Colon (tissue), 2 donors: Measurements from ENCODE around the gene INHBA.

Experiments used
- FAIRE-seq: peaks from 2 replicates; lab custom pipeline; 2012; peaks lifted over from hg19 to GRCh38; lab: Jason Lieb, UNC
- donor health status: control.
- donor health status: control.

INHBA gene

DNA sequence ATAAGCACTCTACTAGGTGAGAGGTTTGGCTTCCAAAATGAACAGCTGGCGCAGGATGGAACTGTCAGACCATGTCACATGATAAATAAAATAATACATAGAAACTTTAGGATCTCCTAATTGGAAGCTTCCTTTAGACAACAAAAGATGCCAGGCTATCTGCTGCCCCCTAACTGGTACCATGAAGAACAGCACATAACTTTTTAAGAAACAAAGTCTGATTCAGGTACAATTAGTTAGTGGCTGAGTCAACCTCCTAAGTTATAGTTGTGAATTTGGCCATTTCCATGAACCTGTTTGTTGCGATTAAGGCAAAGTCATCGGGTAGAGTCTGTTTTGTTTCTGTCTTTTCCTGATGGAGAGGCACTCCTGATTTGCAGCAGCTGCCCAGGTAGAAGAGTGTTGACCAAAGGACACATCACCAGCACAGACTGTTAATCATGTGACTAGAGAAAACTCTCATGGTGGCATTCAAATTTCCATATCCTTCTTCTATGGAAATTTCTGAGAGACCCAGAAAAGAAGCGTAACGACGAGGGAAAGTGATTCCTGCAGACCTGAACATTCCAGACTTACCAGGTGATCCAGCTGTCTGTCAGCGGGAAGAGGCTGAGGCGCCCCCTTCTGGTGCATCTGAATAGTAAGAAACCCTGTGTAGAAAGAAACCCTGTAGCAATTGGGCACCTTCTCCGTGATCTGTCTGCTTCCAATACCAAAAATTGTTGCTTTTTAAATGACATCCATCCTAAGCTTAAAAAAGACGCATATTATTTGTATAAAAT, 8.6 kb upstream of the INHBA start:
- FAIRE-seq: no peak

DNA sequence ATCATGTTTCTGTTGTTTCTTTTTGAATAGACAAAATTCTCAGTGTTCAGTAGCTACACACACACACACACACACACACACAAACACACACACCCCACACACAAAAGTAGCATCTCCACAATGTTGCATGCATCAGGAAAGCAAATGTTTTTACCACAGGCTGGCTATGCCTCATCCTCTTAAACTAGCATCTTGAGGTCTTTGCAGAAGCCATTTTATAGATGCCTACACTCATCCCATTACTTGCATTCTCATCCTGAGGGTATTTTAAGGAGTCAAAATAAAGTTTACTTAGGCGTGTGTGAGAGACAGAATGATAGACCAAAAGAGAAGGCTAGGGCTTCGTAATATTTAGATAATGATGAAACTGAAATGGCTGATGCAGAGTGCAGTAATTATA, 7.9 kb upstream of the INHBA start:
- no peak for FAIRE-seq

DNA sequence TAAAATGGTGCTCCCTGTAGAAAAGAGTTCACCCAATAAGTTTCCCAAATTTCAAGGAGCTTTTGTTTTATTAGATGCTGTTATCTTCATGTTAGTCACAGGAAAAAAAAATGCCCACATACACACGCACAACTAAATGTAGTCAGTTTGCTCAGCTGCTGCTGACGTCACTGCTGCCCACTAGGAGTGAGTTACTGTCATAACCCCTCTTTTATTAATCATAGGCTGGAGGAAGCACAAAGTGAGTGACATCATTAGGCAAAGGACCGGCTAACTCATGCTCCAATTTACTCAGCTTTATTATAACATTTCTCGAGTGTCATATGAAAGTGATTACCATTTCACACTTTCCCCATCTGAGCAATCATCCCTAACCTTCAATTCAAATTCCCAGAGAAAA, 6.7 kb upstream of the INHBA start:
- no peak for FAIRE-seq

- FAIRE-seq: no peak
Measured at GRCh38 chr7:41708581-41709358, 5.9 kb upstream of the INHBA start.

DNA sequence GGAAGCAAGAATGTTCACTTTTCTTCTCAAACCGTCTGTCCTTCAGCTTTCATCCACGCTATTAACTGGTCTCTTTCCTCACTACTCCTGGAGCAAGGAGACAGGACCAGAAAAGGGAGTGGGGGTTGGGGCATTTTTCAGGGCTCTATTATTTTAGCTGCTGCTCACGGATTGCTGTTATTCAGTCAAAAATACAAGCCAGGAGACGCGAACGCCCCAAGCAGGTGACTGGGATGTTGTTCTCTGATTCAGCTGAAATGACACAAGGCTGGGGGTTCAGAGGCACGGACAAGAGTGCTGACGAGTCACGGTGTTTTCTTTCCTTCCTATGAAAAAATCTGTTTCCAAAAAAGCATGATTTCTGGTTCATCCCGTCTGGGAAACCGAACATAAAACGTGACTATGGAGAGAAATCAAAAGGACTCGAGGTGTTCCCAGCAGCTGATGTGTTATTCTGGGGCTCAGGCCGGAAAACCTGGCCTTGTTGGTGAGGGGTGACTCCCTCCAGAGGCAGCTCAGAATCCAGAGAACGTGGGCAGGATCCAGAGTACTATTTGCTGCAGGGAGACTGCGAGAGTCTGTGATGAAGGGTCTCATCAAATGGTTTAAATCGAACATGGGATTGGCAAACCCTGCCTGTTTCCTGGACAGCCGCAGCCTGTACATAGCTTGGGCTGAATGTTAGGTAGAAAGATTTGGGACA, 3.5 kb upstream of the INHBA start:
- no peak for FAIRE-seq

DNA sequence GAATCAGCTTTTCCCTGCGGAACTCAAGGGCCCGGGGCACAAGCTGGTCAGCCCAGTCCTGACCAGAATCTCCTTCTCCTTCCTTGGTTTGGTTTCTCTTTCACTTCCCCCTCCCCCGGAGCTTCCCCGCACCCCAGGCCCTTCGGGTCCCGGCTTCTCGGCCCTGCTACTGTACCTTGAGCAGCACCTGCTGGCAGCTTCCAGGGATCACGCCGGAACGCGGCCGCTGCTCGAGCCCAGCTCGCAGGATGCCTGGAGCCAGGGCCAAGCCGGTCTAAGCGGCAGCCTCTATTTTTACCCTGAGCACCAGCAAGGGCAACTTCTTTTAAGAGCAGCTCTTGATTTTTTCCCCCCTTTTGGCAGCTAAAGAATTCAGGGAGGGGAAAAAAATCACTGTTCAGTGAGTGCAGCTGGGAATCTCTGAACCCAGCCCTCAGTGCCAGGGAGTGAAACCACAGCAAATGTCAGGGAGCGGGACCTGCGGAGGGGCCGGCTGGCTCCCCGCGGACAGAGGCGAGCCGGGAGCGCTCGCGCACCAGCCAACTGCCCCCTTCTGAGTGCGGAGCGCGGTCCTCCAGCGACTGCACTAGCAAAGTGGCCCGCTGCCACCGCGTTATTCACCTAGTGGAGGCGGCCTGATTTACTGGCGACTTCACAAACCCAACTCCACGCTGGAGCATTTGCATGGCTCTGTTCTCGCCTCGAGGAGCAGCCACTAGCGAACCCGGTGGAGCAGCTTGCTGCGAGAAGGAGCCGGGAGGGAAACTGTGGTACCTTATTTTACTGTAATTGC, 2.4 kb upstream of the INHBA start:
- no peak for FAIRE-seq

GRCh38 chr7:41701068-41701941, 1.6 kb downstream of the INHBA start:
- FAIRE-seq: no peak

DNA sequence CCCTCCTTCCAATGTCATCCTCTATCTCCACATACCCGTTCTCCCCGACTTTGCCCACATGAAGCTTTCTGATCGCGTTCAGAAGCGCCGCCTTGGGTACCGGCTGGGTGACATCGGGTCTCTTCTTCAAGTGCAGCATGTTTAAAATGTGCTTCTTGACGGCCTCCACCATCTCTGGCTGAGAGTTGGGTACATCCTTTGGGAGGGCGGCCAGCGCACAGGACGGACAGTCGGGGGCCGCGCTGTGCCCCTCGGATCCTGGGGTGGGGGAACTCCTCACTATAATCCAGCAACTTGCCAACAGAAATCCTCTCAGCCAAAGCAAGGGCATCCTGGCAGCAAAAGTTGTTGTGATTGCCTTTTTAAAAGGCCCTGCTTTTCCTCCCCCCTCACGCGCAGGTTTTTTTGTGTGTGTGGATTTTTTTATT, 2.8 kb downstream of the INHBA start:
- FAIRE-seq: no peak

DNA sequence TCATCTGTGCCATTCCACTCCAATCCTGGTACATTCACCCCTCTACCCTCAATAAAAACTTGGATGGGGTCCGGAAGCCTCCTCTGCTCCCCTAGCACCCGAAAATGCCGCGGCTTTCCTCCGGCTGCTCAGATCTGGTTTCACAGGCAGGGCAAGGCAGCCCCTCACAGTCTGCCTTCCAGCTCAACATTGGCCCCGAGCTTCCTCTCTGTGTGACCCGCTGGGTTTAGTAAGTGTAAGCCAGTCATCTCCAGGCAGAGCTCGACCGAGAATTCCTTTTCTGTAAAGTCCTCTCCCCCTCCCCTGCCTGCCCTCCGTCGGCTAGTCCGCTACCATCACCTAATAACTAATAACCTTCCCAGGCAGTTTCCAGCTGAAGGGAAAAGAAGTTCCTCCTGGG, 3.4 kb downstream of the INHBA start:
- no peak for FAIRE-seq

GRCh38 chr7:41698726-41699125, 4.2 kb downstream of the INHBA start:
- FAIRE-seq: no peak

DNA sequence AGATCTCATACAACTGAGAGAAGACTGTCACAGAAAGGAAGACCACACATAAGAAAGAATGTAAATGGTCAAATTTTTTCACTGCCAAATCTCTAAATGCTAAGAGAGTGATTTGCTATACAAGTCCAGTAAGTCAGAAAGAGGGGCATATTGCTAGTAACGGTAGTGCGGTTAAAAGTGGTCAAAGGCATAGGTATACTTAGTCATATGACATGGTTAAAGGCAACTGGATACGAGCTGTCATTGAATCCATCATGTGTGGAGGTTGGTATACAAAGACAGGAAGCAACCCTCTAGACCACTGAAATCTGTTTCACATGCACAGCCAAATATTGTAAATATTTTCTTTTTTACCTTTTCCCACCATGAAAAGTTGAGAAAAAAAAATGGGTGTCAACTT, 4.8 kb downstream of the INHBA start:
- no peak for FAIRE-seq

DNA sequence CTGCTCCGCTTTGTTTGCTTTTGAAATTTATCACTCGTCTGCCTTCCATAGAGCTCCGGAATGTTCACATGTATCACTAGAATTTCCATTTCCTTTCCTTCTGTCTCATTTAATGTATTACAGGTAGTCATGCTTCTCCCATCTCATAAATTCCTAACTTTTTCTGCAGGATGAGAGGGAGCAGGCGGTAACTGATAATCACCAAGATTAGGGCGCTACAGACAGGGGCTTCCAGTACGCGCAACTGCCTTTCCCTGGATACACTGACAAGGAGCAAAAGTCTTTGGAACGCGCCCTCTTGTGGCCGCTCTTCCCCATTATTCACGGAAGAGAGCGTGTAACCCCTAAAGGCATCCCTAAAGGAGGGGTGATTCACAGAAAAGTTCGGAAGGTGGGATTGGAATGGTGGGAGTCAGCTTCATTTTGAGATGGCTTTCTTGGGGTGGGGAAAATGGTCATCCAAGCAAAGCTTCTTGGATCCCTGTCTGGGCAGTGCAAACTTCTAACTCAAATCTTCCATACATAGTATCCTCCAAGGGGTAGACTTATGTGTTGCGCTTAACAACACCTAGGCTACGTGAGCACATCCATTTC, 6.5 kb downstream of the INHBA start:
- no peak for FAIRE-seq

- no peak for FAIRE-seq
Measured at GRCh38 chr7:41695661-41696322, 7.1 kb downstream of the INHBA start.

GRCh38 chr7:41694495-41694894, 8.4 kb downstream of the INHBA start:
- no peak for FAIRE-seq

- FAIRE-seq: no peak
Measured at GRCh38 chr7:41693150-41693997, 9.5 kb downstream of the INHBA start.

DNA sequence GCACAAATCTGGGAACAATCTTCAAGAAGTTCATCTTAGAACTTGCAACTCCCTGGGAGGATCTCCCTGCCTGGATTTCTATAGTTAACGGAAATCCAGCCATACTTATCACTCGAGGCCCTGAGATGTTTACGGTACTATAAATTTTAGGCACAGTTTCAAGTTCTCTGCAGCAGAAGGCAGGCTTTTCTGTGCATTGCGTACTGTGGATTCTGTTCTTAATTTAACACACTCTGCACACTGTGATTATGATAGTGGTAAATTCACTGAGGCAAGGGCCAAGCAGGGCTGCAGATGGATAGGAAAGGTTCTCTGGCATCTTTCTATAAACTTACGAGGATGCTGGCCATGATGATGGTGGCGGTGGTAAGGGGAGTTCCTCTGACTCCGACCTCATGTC, 10.6 kb downstream of the INHBA start:
- no peak for FAIRE-seq

DNA sequence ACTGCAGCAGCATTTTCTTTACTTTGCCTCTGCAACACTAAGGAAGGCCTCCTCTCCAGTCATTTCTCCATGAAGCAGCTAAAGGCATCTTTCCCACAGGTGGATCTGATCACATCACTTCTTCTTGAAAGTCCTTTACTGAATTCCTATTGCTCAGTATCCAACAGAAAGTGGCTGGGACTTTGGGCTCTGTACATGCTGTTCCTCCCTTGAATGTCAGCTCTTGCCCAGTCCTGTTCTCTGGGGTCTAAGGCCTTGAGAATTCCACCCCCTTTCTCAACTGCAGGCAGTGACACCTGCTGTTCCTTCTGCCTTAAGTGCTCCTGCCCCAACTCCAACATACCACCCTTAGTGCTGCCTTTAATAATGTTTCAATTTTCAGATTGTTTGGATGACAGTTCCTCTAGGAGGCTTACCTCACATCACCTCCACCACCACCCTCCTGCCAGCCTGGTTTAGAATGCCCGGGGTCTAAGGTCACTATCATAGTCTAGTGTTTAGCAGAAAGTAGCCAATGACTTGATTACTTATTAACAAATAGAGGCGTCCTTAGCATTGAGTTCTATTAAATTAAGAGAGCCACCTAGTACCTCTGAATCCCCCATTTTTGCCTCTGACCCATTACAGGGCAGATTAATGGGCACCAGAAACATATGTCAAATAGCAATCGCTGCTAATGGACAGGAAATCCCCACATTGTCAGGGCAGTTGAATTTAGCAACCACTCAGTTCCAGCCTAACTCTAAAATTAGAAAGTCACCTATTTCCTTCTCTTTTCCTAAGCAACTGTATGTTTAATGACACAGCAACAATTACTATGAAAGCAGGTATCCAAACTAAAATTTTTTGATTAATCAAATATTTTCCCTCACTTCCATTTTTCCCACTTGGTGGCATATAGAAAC, 11.4 kb downstream of the INHBA start:
- no peak for FAIRE-seq

DNA sequence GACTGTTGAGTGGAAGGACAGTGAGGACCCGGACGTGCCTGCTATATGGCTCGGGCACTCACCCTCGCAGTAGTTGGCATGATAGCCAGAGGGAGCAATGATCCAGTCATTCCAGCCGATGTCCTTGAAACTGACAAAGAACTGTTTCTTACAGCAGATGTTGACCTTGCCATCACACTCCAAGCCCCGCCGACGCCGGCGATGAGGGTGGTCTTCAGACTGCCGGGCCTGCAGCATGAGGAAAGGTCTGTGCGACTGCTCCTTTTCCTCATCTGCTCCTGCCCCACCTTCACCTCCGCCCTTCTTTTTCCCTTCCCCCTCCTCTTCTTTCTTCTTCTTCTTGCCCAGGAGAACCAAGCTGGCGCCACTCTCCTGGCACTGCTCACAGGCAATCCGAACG, 13.1 kb downstream of the INHBA start:
- no peak for FAIRE-seq
